Type B pancreatic cell (in vitro differentiated cells): Measurements from ENCODE around the gene MAP2. TPM values are rescaled to one million over a fixed set of nuclear protein-coding genes. Genes with fewer than 3 reads are reported as not detected.
A peak's percentile ranks its signal among the peaks of the same experiment; 100 is the strongest.

Experiments
- DNase-seq: peaks from one replicate; pipeline ENCODE4 v3.0.0; 2021; ENCODE audit warnings: mixed read lengths; ENCODE audit not compliant: unreplicated experiment; ENCODE audit errors: extremely low spot score
- H3K27ac Mint-ChIP-seq: 2 replicates; pipeline ENCODE4 v1.8.0; 2021; ENCODE audit warnings: mild to moderate bottlenecking, mixed read lengths
- H3K27me3 Mint-ChIP-seq: 2 replicates; pipeline ENCODE4 v1.8.0; 2021; ENCODE audit warnings: mixed read lengths
- H3K36me3 Mint-ChIP-seq: 2 replicates; pipeline ENCODE4 v1.8.0; 2021; ENCODE audit warnings: mixed read lengths
- H3K4me1 Mint-ChIP-seq: one replicate; pipeline ENCODE4 v1.8.0; 2021; ENCODE audit warnings: mixed read lengths; ENCODE audit not compliant: unreplicated experiment
- H3K4me3 Mint-ChIP-seq: 2 replicates; pipeline ENCODE4 v1.8.0; 2021; ENCODE audit warnings: mild to moderate bottlenecking, mixed read lengths
- H3K9me3 Mint-ChIP-seq: 2 replicates; pipeline ENCODE4 v1.8.0; 2021; ENCODE audit warnings: mixed read lengths
- long read RNA-seq: library from polyadenylated mRNA; unstranded; transcript quantifications from one replicate; pipeline ENCODE4 v2.0.0, GENCODE V29; 2020
- total RNA-seq: library from RNA; stranded (reverse); gene quantifications from 2 replicates; pipeline ENCODE4 v1.2.1, GENCODE V29; 2021; ENCODE audit warnings: low replicate concordance
- TF ChIP-seq, protein P1 (sequence below): fragments of 200-600 bp; sonication (generic); conservative IDR thresholded peaks from 2 replicates; pipeline ENCODE4 v1.5.0; 2021; ENCODE audit warnings: antibody characterized with exemption, mild to moderate bottlenecking

MAP2 gene
- total RNA-seq: 18.2 and 37.5 TPM in 2 replicates
- long read RNA-seq, partial matches to known transcripts: 1 of 16 reads
- long read RNA-seq, other reads (novel, unspliced or antisense): 15 of 16 reads

DNA sequence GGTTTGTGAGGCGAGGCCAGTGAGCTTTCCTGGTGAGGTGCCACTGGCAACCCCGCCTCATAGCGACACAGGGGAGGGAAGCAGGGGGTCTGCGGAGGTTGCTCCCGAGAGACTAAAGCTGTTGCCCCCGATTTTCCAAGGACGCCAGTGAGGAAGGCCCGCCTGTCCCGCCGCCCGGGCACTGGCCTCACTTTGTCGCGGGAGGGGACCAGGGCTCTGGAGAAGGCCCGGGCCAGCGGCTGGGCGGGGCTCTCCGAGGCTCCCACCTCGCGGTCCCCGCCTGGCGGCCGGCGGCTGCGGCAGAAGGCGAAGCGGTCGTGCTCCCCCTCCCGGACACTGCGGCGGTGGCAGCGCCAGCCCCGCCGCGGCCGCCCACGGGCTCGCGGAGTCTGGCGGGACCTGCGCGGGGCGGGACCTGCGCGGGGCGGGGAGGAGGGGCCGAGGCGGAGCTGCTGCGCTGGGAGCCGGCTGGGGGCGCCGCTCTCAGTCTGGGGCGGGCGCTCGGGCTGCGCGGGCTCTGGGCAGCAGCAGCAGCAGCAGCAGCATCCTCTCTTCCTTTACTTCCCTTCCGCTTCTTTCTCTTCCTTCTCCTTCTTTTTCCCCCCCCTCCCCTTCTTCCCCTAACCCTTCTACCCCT is at the start of gene MAP2:
Gene MAP2 (plus strand): TSS at position 486 of the 637 bp plus-strand sequence. CDS start 229,124 bp downstream, outside the sequence.
- H3K9me3 Mint-ChIP-seq: no peaks in the 10 kb centered on the region
- peak within 1 kb of the TSS; percentile 87 for H3K4me3 Mint-ChIP-seq
- peak within 1 kb of the TSS; percentile 42 for H3K27ac Mint-ChIP-seq
- H3K36me3 Mint-ChIP-seq: no peaks in the 10 kb centered on the region
- peaks cover 16% of the 10 kb centered on the region for H3K4me1 Mint-ChIP-seq
- TF ChIP-seq, protein P1, sequence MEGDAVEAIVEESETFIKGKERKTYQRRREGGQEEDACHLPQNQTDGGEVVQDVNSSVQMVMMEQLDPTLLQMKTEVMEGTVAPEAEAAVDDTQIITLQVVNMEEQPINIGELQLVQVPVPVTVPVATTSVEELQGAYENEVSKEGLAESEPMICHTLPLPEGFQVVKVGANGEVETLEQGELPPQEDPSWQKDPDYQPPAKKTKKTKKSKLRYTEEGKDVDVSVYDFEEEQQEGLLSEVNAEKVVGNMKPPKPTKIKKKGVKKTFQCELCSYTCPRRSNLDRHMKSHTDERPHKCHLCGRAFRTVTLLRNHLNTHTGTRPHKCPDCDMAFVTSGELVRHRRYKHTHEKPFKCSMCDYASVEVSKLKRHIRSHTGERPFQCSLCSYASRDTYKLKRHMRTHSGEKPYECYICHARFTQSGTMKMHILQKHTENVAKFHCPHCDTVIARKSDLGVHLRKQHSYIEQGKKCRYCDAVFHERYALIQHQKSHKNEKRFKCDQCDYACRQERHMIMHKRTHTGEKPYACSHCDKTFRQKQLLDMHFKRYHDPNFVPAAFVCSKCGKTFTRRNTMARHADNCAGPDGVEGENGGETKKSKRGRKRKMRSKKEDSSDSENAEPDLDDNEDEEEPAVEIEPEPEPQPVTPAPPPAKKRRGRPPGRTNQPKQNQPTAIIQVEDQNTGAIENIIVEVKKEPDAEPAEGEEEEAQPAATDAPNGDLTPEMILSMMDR: peak; percentile 97
- H3K27me3 Mint-ChIP-seq: peaks cover 17% of the 10 kb centered on the region
- DNase-seq: peak; percentile 93

GRCh38 chr2:209376686-209377085 is 47.2 kb upstream of the MAP2 start:
- no peaks in the 10 kb centered on the region for H3K27me3 Mint-ChIP-seq
- TF ChIP-seq, protein P1: no peak
- no peak for DNase-seq
- no peaks in the 10 kb centered on the region for H3K36me3 Mint-ChIP-seq
- H3K27ac Mint-ChIP-seq: no peak overlapping the region
- H3K4me3 Mint-ChIP-seq: no peak overlapping the region
- no peaks in the 10 kb centered on the region for H3K4me1 Mint-ChIP-seq
- H3K9me3 Mint-ChIP-seq: peaks cover 14% of the 10 kb centered on the region

GRCh38 chr2:209380293-209380692 is 43.6 kb upstream of the MAP2 start:
- Mint-ChIP-seq H3K27me3 (no peaks in the 10 kb centered on the region), H3K4me1 (peaks cover 15% of the 10 kb centered on the region), H3K27ac (no peak overlapping the region), H3K36me3 (no peaks in the 10 kb centered on the region), H3K9me3 (peaks cover 11% of the 10 kb centered on the region), H3K4me3 (no peak overlapping the region)
- TF ChIP-seq, protein P1: no peak
- DNase-seq: no peak

DNA sequence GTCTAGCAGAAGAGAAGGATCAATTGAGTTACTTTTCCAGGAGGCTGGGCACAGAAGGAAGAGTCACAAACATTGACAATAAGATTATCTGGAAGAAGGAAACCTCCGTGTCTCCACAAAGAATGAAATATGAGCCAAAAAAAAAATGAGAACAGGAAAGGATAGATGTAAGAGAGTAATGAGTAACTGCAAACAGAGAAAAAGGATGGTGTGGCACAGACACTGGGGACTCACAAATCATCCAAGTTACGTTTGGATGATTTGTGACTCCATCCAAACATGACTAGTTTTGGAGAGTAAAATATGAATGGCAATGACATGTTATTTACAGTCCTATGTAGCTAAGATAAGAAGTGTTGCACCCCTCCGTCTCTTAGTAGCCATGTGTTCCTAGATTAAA is 42.8 kb upstream of the MAP2 start:
- Mint-ChIP-seq H3K4me1 (peaks cover 15% of the 10 kb centered on the region), H3K9me3 (peaks cover 3% of the 10 kb centered on the region)

DNA sequence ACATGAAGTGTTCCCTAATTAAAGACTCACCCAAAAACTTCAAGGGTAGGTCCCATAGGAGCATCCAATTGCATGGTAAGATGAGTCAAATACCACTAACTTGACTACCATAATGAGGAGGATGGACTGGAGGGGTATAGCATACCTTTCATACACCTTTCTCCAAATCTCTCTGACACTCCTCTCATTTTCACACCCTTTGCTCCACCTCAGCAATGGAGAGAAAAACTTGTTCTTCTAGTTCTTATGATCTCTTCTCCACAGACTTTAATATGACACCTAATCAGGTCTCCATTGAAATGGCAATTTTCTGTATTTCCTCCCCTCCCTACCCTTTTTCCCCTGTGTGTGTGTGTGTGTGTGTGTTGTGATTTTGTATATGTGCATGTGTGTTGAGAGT is 41.1 kb upstream of the MAP2 start:
- peak overlapping the region; percentile 96 for H3K27ac Mint-ChIP-seq
- no peaks in the 10 kb centered on the region for H3K27me3 Mint-ChIP-seq
- H3K4me3 Mint-ChIP-seq: peak overlapping the region; percentile 42
- peaks cover 15% of the 10 kb centered on the region for H3K4me1 Mint-ChIP-seq
- no peak for DNase-seq
- TF ChIP-seq, protein P1: no peak
- H3K9me3 Mint-ChIP-seq: no peaks in the 10 kb centered on the region
- no peaks in the 10 kb centered on the region for H3K36me3 Mint-ChIP-seq

More for the DNA sequence above, 42.8 kb upstream of the MAP2 start:
- DNase-seq: no peak
- TF ChIP-seq, protein P1: no peak
- Mint-ChIP-seq H3K27ac (no peak overlapping the region), H3K36me3 (no peaks in the 10 kb centered on the region), H3K27me3 (no peaks in the 10 kb centered on the region), H3K4me3 (no peak overlapping the region)
